Activated naive CD8-positive, alpha-beta T cell treated with anti-CD3 and anti-CD28 coated beads for 36 hours (primary cell): Measurements from ENCODE around the gene SLC12A8. TPM values are rescaled to one million over a fixed set of nuclear protein-coding genes. Genes with fewer than 3 reads are reported as not detected.
A peak's percentile ranks its signal among the peaks of the same experiment; 100 is the strongest.
"Not testable (repeated sequence)": the region's sequence is repeated elsewhere in the genome, so short reads cannot be mapped to it uniquely, and the experiment has no call there.

Experiments
- DNase-seq: peaks from one replicate; pipeline ENCODE4 v3.0.0; 2021
- H3K27ac Mint-ChIP-seq: one replicate; pipeline ENCODE4 v1.8.0; 2022; ENCODE audit warnings: mild to moderate bottlenecking, moderate library complexity, mixed read lengths
- H3K27me3 Mint-ChIP-seq: one replicate; pipeline ENCODE4 v1.8.0; 2022; ENCODE audit warnings: mild to moderate bottlenecking, mixed read lengths
- H3K36me3 Mint-ChIP-seq: one replicate; pipeline ENCODE4 v1.8.0; 2021; ENCODE audit warnings: mild to moderate bottlenecking, mixed read lengths
- H3K4me1 Mint-ChIP-seq: one replicate; pipeline ENCODE4 v1.8.0; 2021; ENCODE audit warnings: mixed read lengths
- H3K4me3 Mint-ChIP-seq: one replicate; pipeline ENCODE4 v1.8.0; 2022; ENCODE audit warnings: mild to moderate bottlenecking, moderate library complexity, mixed read lengths
- H3K9me3 Mint-ChIP-seq: one replicate; pipeline ENCODE4 v1.8.0; 2022; ENCODE audit warnings: mixed read lengths
- total RNA-seq, 2 experiments: library from RNA; stranded (reverse); gene quantifications; one replicate each; pipeline ENCODE4 v1.2.3, GENCODE V29; 2021

SLC12A8 gene
- total RNA-seq, 2 experiments from 2014 or later, result 1.8 to 1.9 TPM

DNA sequence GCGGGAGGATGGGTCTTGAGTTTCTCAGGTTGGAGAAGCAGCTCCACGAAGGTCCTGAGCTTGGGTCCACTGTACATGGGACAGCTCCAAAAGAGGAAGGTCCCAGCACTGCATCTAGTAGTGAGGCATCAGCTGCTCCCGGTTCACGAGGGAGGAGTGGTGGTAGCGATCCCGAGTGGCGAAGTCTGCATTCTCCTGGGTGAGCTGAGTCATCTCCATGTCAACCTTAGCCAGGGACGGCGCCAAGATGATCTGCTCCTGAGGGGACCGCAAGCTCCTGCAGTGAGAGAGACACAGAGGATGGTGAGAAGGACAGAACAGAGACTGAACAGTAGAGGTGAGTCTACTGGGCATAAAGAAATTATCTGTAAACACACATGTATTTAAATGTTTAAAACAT lies 128.8 kb downstream of the SLC12A8 start:
- no peak overlapping the region for H3K27ac Mint-ChIP-seq
- H3K36me3 Mint-ChIP-seq, result no peaks in the 10 kb centered on the region
- H3K9me3 Mint-ChIP-seq, result no peaks in the 10 kb centered on the region
- DNase-seq, result no peak
- no peaks in the 10 kb centered on the region for H3K4me1 Mint-ChIP-seq
- H3K4me3 Mint-ChIP-seq, result no peak overlapping the region
- no peaks in the 10 kb centered on the region for H3K27me3 Mint-ChIP-seq

DNA sequence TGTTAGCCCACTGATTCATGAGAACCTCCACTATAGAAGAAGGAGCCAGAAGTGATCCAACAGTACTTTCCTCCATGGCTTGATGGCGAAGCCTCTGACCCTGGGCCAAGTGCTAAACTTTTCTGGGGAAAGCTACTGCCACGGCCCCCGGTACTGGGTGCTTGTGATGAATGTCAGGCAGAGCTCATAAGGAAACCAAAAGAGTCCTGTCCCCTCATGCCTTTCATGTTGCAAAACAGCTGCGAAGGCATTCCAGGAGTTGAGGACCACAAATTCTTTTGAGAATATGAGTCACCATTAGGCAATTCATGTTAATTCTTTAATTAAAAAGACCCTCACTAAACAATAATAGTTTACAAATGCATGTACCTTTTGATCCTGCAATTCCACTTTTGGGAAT lies 130.2 kb downstream of the SLC12A8 start:
- not testable (repeated sequence) for H3K4me3 Mint-ChIP-seq, H3K36me3 Mint-ChIP-seq, H3K9me3 Mint-ChIP-seq, H3K4me1 Mint-ChIP-seq, H3K27me3 Mint-ChIP-seq, H3K27ac Mint-ChIP-seq
- peak; percentile 3 for DNase-seq

DNA sequence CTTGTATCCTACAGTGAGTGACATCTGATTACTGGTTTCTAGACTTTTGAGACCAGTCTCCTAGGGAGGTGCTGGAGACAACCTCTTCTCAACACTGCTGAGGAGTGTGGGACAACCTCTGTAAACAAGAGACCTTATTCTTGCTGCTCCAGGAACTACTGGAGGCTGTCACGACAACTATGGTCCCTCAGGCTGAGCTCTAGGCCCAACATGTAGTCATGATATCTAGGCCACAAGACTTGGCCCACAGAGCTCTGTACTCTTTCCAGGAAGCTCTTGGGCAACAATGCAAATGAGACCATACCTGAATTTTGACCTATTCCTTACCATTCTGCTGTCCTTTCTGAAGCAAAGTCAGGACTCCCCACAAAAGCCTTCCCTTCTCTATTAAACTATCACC lies 132.5 kb downstream of the SLC12A8 start:
- Mint-ChIP-seq H3K4me3 (no peak overlapping the region), H3K27me3 (no peaks in the 10 kb centered on the region), H3K27ac (no peak overlapping the region), H3K36me3 (no peaks in the 10 kb centered on the region), H3K4me1 (peaks cover 2% of the 10 kb centered on the region), H3K9me3 (no peaks in the 10 kb centered on the region)
- DNase-seq, result no peak

DNA sequence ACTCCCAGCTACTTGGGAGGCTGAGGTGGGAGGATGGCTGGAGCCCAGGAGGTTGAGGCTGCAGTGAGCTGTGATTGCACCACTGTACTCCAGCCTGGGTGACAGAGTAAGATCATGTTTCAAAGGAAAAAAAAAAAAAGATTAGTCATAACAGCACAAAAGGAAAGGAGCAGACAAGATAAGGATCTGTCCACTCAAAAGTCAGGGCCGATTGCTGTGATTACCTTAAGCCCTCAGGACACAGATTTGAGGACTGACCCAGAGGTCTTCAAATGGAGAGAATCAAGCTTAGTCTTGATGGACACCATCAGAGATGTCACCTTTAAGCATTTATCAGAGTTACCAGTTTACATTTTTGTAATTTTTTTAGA lies 132.9 kb downstream of the SLC12A8 start:
- H3K27me3 Mint-ChIP-seq, result no peaks in the 10 kb centered on the region

DNA sequence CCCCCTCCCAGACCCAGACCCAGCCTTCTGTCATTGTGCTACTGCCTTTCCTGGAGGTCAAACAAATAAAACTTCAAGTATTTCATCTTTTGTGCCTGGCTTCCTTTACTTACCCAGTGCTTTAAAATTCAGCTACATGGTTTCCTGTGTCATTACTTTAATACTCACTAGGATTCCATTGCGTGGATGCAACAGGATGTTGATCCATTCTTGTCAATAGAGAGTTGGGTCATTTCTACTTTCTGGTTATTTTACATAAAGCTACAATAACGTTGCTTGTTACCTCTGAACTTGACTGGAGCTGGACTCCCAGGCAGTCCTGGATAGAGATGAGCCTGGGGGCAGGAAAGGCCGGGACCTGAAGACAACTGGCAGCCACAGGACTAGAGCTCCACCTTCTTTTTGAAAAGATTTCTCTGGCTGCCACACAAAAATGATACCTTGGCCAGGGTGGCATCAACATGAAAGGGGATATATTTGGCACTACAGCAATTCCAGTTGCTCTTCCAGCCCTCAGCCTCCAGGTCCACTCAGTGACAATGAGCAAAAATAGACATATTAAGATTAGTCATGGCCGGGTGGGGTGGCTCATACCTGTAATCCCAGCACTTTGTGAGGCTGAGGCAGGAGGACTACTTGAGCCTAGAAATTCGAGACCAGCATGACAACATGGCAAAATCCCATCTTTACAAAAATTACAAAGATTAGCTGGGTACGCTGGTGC lies 133.4 kb downstream of the SLC12A8 start:
- Mint-ChIP-seq H3K27me3 (no peaks in the 10 kb centered on the region), H3K4me3 (no peak overlapping the region), H3K27ac (no peak overlapping the region), H3K36me3 (no peaks in the 10 kb centered on the region), H3K9me3 (no peaks in the 10 kb centered on the region), H3K4me1 (peaks cover 2% of the 10 kb centered on the region)
- no peak for DNase-seq

More for the DNA sequence above, 132.9 kb downstream of the SLC12A8 start:
- Mint-ChIP-seq H3K4me3 (no peak overlapping the region), H3K27ac (no peak overlapping the region), H3K9me3 (no peaks in the 10 kb centered on the region), H3K4me1 (peaks cover 2% of the 10 kb centered on the region), H3K36me3 (no peaks in the 10 kb centered on the region)
- no peak for DNase-seq

DNA sequence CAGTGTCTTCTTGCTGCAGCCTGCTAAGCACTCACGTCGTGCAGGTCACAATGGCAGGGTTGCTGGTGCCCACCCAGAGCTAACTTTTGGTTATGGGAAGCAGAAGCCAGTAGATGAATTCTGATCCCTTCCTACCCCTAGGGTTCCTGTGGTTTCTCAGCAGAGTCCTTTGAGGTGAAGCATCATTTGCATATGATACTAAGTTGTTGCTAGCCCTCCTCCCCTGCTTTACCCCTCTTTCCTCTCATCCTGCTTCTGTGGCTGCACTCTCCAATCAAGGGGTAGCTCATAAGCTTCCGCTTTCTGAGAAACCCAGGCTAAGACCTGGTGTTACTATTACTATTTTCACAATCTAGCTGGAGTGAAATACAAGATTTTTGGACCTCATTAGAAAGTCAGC lies 134.7 kb downstream of the SLC12A8 start:
- Mint-ChIP-seq H3K4me3 (no peak overlapping the region), H3K27me3 (no peaks in the 10 kb centered on the region), H3K27ac (no peak overlapping the region), H3K36me3 (no peaks in the 10 kb centered on the region), H3K4me1 (peaks cover 2% of the 10 kb centered on the region), H3K9me3 (no peaks in the 10 kb centered on the region)
- DNase-seq, result no peak

DNA sequence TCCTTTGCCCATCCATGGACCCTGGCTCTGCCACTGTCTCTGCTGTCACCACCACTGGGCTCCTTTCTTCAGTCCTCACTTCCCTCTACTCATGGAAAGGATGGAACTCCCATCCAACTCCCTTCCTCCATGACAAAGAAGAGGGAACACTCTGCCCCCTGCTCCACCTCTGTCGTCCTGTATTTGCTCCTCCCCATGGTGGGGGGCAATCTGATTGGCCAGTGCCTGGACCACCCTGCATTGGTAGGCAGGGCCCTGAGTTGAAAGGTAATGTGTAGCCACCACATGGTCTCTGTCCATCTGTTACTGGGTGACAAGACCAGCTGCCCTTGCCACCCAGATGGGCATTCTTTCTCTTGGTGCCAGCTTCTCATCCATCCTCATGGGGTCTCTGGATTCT lies 136.1 kb downstream of the SLC12A8 start:
- Mint-ChIP-seq H3K36me3 (no peaks in the 10 kb centered on the region), H3K27ac (no peak overlapping the region), H3K27me3 (no peaks in the 10 kb centered on the region), H3K4me1 (peaks cover 2% of the 10 kb centered on the region), H3K4me3 (no peak overlapping the region), H3K9me3 (no peaks in the 10 kb centered on the region)
- DNase-seq, result no peak

DNA sequence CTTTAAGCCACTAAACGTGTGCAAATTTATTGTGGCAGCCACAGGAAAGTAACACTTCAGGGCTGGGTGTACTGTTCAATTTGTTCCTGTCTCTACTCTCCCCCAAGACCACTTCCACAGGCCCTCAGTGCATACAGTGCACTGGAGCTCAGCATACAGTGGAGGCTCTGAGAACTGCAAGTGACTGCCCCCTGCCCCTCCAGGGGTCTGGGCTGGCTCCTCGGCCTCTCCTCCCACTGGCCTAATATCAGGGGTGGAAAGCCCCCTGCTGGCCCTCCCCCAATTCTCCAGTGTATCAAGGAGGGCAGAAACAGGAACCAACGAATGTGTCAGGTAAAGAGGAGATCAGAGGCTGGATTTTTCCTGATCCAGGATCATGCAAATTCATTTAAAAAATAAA lies 136.8 kb downstream of the SLC12A8 start:
- Mint-ChIP-seq H3K27ac (no peak overlapping the region), H3K4me3 (no peak overlapping the region), H3K4me1 (peaks cover 2% of the 10 kb centered on the region), H3K9me3 (no peaks in the 10 kb centered on the region), H3K27me3 (no peaks in the 10 kb centered on the region), H3K36me3 (no peaks in the 10 kb centered on the region)
- no peak for DNase-seq

DNA sequence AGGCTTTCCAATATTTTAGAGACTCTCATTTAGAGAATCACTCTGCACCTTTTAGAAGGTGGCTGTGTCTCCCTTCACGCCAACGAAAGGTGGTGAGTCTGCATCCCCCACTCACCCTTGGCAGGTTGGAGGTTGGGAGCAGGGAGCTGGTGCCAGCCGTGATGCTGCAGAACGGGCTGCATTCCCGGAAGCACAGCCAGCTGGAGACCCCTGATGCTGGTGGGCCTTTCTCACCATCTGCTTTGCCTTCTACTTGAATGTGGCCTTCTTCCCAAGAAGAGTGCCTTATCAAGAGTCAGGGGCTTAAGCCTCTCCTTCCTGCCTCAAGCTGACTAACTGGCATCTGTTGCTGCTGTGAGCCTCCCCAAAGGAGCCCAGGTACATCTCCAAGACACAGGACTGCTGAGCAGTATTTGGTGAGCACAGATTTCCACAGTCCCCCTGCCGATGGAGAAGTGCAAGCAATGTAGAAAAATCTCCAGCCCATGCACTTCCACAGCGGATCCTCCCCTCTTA lies 139.1 kb downstream of the SLC12A8 start:
- Mint-ChIP-seq H3K36me3 (no peaks in the 10 kb centered on the region), H3K27ac (no peak overlapping the region)

DNA sequence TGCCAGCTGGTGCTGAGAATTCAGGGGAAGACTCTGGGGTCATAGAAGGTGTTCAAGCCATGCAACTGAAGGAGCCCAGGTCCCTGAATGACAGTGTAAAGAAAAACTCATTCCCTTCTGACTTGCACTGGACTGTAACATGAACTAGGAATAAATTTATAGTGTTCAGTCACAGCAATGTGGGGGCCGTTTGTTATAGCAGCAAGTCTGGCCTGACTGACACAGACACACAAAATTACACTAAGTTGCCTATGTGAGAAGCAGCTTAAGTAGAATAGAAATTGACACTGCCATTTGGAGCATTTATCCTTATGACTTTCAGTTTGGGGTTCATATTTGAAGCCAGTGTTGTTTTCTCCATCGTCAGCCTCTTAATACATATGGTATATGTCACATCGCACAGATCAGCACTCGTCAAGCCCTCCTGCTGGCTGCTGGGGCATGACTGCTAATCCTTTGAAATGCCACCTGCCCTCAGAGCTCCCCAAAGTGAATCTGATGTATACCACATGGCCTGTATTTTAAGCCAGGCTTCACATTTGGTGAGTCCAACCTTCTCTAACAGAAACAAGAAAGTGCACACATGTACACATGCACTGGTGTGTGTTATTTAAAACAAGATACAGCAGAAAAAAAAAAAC lies 139.7 kb downstream of the SLC12A8 start:
- Mint-ChIP-seq H3K27me3 (no peaks in the 10 kb centered on the region), H3K27ac (no peak overlapping the region), H3K4me3 (no peak overlapping the region), H3K36me3 (no peaks in the 10 kb centered on the region), H3K4me1 (peaks cover 12% of the 10 kb centered on the region), H3K9me3 (no peaks in the 10 kb centered on the region)
- no peak for DNase-seq

More for the DNA sequence above, 139.1 kb downstream of the SLC12A8 start:
- DNase-seq, result no peak
- Mint-ChIP-seq H3K4me3 (no peak overlapping the region), H3K9me3 (no peaks in the 10 kb centered on the region), H3K27me3 (no peaks in the 10 kb centered on the region), H3K4me1 (peaks cover 13% of the 10 kb centered on the region)

DNA sequence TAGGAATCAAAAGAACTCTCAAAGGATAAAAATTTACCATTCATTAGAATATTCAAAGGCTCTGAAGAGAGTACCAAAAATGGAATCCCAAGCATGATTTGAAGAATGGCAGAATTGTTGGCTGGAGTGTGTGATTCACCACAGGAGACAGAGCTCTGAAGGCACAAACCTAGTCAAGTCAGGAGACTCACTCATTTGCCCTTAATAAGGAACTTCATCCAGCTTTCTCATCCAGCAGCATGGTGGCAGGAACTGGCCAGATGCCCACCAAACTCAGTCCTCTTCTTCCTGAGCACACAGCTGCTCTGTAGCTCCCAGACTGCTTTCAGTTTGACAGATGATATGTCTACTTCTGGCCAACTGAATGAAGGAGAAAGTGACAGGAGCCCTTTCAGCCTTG lies 140.2 kb downstream of the SLC12A8 start:
- H3K4me3 Mint-ChIP-seq, result no peak overlapping the region
- no peak overlapping the region for H3K27ac Mint-ChIP-seq
- peaks cover 12% of the 10 kb centered on the region for H3K4me1 Mint-ChIP-seq
- H3K9me3 Mint-ChIP-seq, result no peaks in the 10 kb centered on the region
- no peaks in the 10 kb centered on the region for H3K27me3 Mint-ChIP-seq
- no peaks in the 10 kb centered on the region for H3K36me3 Mint-ChIP-seq
- no peak for DNase-seq

DNA sequence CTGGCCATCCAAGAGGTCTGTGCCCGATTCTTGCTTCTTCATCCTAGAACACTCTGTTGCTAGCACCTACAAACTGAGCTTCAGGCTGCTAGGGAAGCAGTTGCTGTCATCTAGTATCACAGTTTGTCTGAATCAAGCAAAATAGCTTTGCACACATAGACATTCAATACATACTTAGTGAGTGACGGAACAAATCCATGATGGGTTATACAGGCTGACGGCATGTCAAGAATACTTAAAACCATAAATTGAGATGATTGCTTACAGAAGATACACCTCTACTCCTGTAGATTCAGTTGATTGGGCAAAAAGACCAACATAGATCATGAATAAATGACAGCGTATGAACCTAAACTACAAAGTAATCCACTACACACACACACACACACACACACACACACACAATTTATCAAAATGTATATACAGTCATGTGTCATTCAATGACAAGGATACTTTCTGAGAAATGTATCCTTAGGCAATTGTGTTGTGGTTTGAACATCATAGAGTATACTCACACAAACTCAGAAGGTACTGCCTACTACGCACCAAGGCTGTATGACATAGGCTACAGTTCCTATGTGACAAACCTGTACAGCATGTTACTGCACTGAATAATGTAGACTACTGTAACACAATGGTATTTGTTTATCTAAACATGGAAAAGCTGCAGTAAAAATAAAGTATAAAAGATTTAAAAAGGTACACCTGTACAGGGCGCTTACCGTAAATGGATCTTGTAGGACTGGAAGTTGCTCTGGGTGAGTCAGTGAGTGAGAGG lies 142.4 kb downstream of the SLC12A8 start:
- Mint-ChIP-seq H3K9me3 (no peaks in the 10 kb centered on the region), H3K27me3 (no peaks in the 10 kb centered on the region), H3K36me3 (no peaks in the 10 kb centered on the region), H3K4me1 (peaks cover 12% of the 10 kb centered on the region), H3K27ac (no peak overlapping the region), H3K4me3 (no peak overlapping the region)
- no peak for DNase-seq

DNA sequence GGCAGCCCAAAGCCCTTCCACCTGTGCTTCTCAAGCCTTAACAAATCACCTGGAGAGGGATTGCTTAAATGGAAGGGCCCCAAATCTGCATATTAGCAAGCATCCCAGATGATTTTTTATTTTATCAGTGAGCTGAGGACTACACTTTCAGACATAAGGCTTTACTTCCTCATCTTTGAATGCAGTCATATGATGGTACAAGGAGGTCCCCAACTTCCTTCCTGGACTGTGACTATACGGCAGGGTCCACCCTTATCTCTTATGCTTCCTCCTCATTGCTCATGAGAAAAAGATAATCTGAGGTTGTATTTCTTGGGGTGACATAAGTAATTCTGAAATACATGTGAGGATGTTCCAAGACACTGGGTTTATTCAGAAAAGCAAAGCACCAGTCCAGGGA lies 143.1 kb downstream of the SLC12A8 start:
- peaks cover 12% of the 10 kb centered on the region for H3K4me1 Mint-ChIP-seq
- DNase-seq, result no peak
- H3K4me3 Mint-ChIP-seq, result no peak overlapping the region
- H3K9me3 Mint-ChIP-seq, result no peaks in the 10 kb centered on the region
- H3K27ac Mint-ChIP-seq, result no peak overlapping the region
- H3K36me3 Mint-ChIP-seq, result no peaks in the 10 kb centered on the region
- no peaks in the 10 kb centered on the region for H3K27me3 Mint-ChIP-seq

DNA sequence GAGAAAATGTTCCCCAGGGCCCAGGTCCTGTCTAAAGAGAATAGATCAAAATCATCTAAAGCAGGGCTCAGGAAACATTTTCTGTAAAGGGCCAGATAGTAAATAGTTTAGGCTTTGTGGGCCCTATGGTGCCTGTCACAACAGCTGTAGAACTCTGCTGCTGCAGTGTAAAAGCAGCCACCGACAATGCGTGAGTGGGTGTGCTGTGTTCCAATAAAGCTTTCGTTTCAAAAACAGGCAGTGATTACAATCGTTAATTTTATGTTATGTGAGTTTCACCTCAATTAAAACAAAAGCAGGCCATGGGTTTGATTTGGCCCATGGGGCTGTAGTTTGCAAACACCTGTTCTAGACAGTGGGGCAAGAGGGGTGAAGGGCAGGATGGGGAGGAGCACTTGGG lies 144.3 kb downstream of the SLC12A8 start:
- H3K4me3 Mint-ChIP-seq, result no peak overlapping the region
- H3K4me1 Mint-ChIP-seq, result peaks cover 12% of the 10 kb centered on the region
- no peak overlapping the region for H3K27ac Mint-ChIP-seq
- DNase-seq, result no peak
- peaks cover 4% of the 10 kb centered on the region for H3K27me3 Mint-ChIP-seq
- H3K9me3 Mint-ChIP-seq, result no peaks in the 10 kb centered on the region
- no peaks in the 10 kb centered on the region for H3K36me3 Mint-ChIP-seq

DNA sequence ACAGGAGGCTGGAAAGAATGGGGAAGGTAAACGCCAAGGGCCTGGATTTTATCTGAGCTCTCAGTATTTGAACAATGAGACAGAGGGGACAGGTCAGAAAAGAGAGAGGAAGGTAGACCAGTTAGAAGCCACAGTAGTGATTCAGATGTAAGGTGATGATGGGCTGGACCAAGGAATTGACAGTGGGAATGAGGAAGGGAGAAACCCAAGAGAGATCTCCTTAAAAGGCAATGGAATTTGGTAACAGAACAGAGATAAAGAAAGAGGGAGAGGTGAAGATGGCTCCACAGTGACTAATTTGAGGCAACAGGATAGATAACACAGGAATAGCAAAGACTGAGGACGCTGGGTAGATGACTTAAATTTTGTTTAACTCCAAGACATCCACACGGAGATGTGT lies 145.3 kb downstream of the SLC12A8 start:
- no peaks in the 10 kb centered on the region for H3K36me3 Mint-ChIP-seq
- H3K9me3 Mint-ChIP-seq, result no peaks in the 10 kb centered on the region
- H3K4me1 Mint-ChIP-seq, result peaks cover 12% of the 10 kb centered on the region
- no peak for DNase-seq
- peaks cover 7% of the 10 kb centered on the region for H3K27me3 Mint-ChIP-seq
- H3K4me3 Mint-ChIP-seq, result no peak overlapping the region
- no peak overlapping the region for H3K27ac Mint-ChIP-seq
